Thyroid gland (tissue), 4 donors: ENCODE data around the gene AADACL3.

Source experiments
- POLR2A ChIP-seq, 2 donors: fragments of 450-650 bp; IDR thresholded peaks; one replicate each; pipeline ENCODE4 v1.6.1; 2017; ENCODE audit warnings: antibody characterized with exemption in 2 of 2, mild to moderate bottlenecking in 2 of 2, moderate library complexity in 1 of 2
- TF ChIP-seq, protein P1 (sequence below), 6 experiments: fragments of 200-600 bp in 3 of 6; fragments of 450-650 bp in 3 of 6; sonication (generic) in 3 of 6; IDR thresholded peaks; one replicate each; pipeline ENCODE4 v1.5.1; 2016 to 2019; ENCODE audit warnings: antibody characterized with exemption in 6 of 6, mild to moderate bottlenecking in 2 of 6, inconsistent platforms in 1 of 6, moderate library complexity in 1 of 6

DNA sequence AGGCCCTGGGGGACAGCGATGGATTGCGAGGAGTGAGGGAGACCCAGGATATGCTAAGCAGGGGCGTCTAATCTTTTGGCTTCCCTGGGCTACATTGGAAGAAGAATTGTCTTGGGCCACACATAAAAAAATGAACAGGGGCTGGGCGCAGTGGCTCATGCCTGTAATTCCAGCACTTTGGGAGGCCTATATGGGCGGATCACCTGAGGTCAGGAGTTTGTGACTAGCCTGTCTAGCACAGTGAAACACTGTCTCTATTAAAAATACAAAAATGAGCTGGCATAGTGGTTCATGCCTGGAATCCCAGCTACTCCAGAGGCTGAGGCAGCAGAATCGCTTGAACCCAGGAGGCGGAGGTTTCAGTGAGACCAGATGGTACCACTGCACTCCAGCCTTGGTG, 46.9 kb downstream of the AADACL3 start:
- TF ChIP-seq, protein P1, sequence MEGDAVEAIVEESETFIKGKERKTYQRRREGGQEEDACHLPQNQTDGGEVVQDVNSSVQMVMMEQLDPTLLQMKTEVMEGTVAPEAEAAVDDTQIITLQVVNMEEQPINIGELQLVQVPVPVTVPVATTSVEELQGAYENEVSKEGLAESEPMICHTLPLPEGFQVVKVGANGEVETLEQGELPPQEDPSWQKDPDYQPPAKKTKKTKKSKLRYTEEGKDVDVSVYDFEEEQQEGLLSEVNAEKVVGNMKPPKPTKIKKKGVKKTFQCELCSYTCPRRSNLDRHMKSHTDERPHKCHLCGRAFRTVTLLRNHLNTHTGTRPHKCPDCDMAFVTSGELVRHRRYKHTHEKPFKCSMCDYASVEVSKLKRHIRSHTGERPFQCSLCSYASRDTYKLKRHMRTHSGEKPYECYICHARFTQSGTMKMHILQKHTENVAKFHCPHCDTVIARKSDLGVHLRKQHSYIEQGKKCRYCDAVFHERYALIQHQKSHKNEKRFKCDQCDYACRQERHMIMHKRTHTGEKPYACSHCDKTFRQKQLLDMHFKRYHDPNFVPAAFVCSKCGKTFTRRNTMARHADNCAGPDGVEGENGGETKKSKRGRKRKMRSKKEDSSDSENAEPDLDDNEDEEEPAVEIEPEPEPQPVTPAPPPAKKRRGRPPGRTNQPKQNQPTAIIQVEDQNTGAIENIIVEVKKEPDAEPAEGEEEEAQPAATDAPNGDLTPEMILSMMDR (IDR thresholded peaks at IDR 0.05) = no peak
- TF ChIP-seq POLR2A (IDR thresholded peaks at IDR 0.05) = no peak
